Common myeloid progenitor, CD34-positive (primary cell): ENCODE measurements around the gene CCNT1.
"Not testable (repeated sequence)": the region's sequence is repeated elsewhere in the genome, so short reads cannot be mapped to it uniquely, and the experiment has no call there.

Experiments
- CTCF ChIA-PET: fragments of 350-600 bp; sonication (Branson Sonifier 250); formaldehyde crosslinking; loops from one replicate; lab custom pipeline; 2021; ENCODE audit warnings: antibody characterized with exemption; lab: Charles Lee
- POLR2A ChIA-PET: fragments of 350-600 bp; sonication (Branson Sonifier 250); formaldehyde crosslinking; loops from one replicate; lab custom pipeline; 2021; ENCODE audit warnings: antibody characterized with exemption; lab: Charles Lee
- DNase-seq, 3 donors: peaks; one replicate each; pipeline versions ENCODE4 v3.0.0 to v3.0.0-alpha.2; 2013
- H3K27ac ChIP-seq, 2 experiments: 1 replicate in 1 of 2; 2 replicates in 1 of 2; pipeline ENCODE4 v1.7.0; 2013; ENCODE audit warnings: inconsistent platforms in 2 of 2, low read length in 2 of 2, mild to moderate bottlenecking in 2 of 2, low read depth in 1 of 2, moderate library complexity in 1 of 2; ENCODE audit not compliant: severe bottlenecking in 2 of 2, insufficient read depth in 1 of 2, poor library complexity in 1 of 2
- H3K27me3 ChIP-seq, 5 experiments: replicated peaks in 2 of 5; 1 replicate in 3 of 5; 2 replicates in 2 of 5; pipeline versions ENCODE4 v1.6.1 to v1.7.0; 2013; ENCODE audit warnings: low read length in 4 of 5, mild to moderate bottlenecking in 2 of 5, moderate library complexity in 2 of 5, inconsistent platforms in 1 of 5; ENCODE audit not compliant: insufficient read depth in 5 of 5, control insufficient read depth in 4 of 5
- H3K36me3 ChIP-seq, 4 experiments: 1 replicate in 2 of 4; 2 replicates in 2 of 4; pipeline versions ENCODE4 v1.6.1 to v1.7.0; 2013; ENCODE audit warnings: low read length in 3 of 4, control low read depth in 1 of 4, mild to moderate bottlenecking in 1 of 4; ENCODE audit not compliant: control insufficient read depth in 4 of 4, insufficient read depth in 4 of 4
- H3K4me1 ChIP-seq, 4 experiments: 1 replicate in 3 of 4; 2 replicates in 1 of 4; pipeline versions ENCODE4 v1.6.1 to v1.7.1; 2013; ENCODE audit warnings: low read length in 3 of 4, mild to moderate bottlenecking in 3 of 4, control low read depth in 1 of 4, inconsistent platforms in 1 of 4, moderate library complexity in 1 of 4; ENCODE audit not compliant: control insufficient read depth in 4 of 4, insufficient read depth in 4 of 4; ENCODE audit errors: control extremely low read depth in 1 of 4
- H3K4me3 ChIP-seq, 7 experiments: 1 replicate in 4 of 7; 2 replicates in 3 of 7; pipeline versions ENCODE4 v1.5.1 to v1.7.0; 2013; ENCODE audit warnings: mild to moderate bottlenecking in 7 of 7, low read length in 6 of 7, moderate library complexity in 6 of 7, inconsistent platforms in 2 of 7, low read depth in 2 of 7, control low read depth in 1 of 7; ENCODE audit not compliant: insufficient read depth in 4 of 7, control insufficient read depth in 1 of 7; ENCODE audit errors: extremely low read depth in 1 of 7
- H3K9me3 ChIP-seq, 5 experiments: 1 replicate in 4 of 5; 2 replicates in 1 of 5; pipeline versions ENCODE4 v1.6.1 to v1.7.1; 2013; ENCODE audit warnings: low read length in 4 of 5, mild to moderate bottlenecking in 2 of 5, inconsistent platforms in 1 of 5, low read depth in 1 of 5, moderate library complexity in 1 of 5; ENCODE audit not compliant: control insufficient read depth in 4 of 5, insufficient read depth in 2 of 5; ENCODE audit errors: control extremely low read depth in 1 of 5
- WGBS: methylation state at CpG from one replicate; pipeline ENCODE4 v1.1.5; 2013; ENCODE audit not compliant: insufficient coverage; 5-methylcytosine and 5-hydroxymethylcytosine counted together

The CCNT1 gene

DNA sequence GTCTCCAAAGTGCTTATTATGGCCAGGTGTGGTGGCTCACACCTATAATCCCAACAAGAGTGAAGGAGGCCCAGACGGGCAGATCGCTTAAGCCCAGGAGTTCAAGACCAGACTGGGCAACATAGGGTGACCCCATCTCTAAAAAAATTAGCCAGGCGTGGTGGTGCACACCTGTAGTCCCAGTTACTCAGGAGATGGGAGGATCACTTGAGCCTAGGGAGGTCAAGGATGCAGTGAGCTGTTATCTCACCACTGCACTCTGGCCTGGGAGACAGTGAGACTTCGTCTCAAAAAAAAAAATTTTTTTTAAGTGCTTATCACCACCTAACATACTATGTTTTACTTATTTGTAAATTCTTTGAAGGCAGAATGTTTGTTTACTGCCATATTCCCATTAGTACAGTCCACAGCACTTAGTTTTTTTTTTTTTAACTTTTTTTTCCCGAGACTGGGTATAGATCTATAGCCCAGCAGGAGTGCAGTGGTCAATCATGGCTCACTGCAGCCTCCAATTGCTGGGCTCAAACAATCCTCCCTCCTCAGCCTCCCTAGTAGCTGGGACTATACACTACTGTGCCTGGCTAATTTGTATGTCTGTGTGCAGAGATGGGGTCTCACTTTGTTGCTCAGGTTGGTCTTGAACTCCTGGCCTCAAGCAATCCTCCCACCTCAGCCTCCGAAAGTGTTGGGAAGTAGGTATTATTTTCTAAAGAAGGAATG, 29.7 kb downstream of the CCNT1 start:
- ChIA-PET POLR2A (no interaction called here), CTCF (no interaction called here)
- H3K27ac ChIP-seq = no peak overlapping the region
- H3K9me3 ChIP-seq = no peaks in the 10 kb centered on the region
- H3K4me1 ChIP-seq = no peaks in the 10 kb centered on the region
- H3K36me3 ChIP-seq = peaks cover 1 to 29% (median 17%) of the 10 kb centered on the region in 4 experiments
- DNase-seq = peak in 1 of 3 donors; percentile 18
- WGBS = 96% methylated on average over 3 of the region's 6 CpGs
- no peak overlapping the region for H3K4me3 ChIP-seq
- no peaks in the 10 kb centered on the region for H3K27me3 ChIP-seq

DNA sequence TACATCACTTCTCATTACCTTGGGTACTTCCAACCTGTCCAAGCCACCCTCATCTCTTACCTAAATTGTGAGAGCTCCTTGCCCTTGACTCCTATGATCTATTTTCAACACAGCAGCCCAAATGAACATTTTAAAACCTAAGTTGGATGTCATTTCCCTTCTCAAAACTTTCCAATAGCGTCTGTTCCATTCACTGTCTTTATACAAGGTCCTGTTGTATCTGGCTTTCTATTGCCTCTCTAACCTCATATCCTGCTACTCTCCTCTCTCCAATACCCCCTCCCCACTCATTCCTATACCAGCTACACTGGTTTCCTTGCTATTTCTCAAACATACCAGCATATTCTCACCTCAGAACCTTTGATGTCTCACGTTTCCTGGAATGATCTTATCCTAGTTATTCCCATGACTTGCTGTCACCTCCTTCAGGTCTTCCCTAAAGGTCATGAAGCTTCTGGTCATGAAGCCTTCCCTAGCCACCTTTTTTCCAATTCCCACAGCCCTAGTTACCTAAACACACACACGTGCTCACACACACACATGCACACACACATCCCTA, 30.4 kb downstream of the CCNT1 start:
- peaks cover 0 to 23% (median 14%) of the 10 kb centered on the region in 4 experiments for H3K36me3 ChIP-seq
- no peak for DNase-seq
- POLR2A ChIA-PET = no interaction called here
- no peak overlapping the region for H3K27ac ChIP-seq
- CTCF ChIA-PET = interaction anchor here (0.9 kb wide), 1 partner anchor 20 kb away, joined by 3 read pairs; no protein-coding TSS in a partner anchor
- 76% methylated on average over 2 of the region's 3 CpGs for WGBS
- H3K9me3 ChIP-seq = no peaks in the 10 kb centered on the region
- peaks cover 0 to 4% (median 3%) of the 10 kb centered on the region in 4 experiments for H3K4me1 ChIP-seq
- no peaks in the 10 kb centered on the region for H3K27me3 ChIP-seq
- no peak overlapping the region for H3K4me3 ChIP-seq

DNA sequence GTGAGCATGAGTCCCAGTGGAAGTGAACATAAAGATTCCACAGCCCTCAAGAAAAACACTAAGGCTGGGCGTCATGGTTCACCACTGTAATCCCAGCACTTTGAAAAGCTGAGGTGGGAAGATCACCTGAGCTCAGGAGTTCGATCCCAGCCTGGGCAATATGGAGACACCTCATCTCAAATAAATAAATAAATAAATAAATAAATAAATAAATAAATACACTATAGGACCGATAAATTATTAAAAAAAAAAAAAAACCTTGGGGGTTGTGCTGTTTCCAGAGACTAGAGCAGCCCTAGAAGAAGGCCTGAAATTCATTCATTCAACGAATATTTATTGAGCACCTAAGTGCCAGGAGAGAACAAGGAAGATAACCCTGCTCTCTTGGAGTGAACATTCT, 33.0 kb downstream of the CCNT1 start:
- no peaks in the 10 kb centered on the region for H3K9me3 ChIP-seq
- no peaks in the 10 kb centered on the region for H3K27me3 ChIP-seq
- H3K36me3 ChIP-seq = peaks cover 4 to 19% (median 12%) of the 10 kb centered on the region in 4 experiments
- no peak overlapping the region for H3K27ac ChIP-seq
- peaks cover 6 to 28% (median 20%) of the 10 kb centered on the region in 4 experiments for H3K4me1 ChIP-seq
- CTCF ChIA-PET = interaction anchor here (2.3 kb wide), 1 partner anchor 8 kb away, joined by 8 read pairs; no protein-coding TSS in a partner anchor
- POLR2A ChIA-PET = interaction anchor here (2.0 to 2.7 kb wide), 2 partner anchors 7 to 32 kb away, joined by 8 to 15 read pairs; partner anchors contain the start of gene CCNT1
- DNase-seq = no peak
- no peak overlapping the region for H3K4me3 ChIP-seq
- WGBS = 100% methylated on average over 1 of the region's 4 CpGs

DNA sequence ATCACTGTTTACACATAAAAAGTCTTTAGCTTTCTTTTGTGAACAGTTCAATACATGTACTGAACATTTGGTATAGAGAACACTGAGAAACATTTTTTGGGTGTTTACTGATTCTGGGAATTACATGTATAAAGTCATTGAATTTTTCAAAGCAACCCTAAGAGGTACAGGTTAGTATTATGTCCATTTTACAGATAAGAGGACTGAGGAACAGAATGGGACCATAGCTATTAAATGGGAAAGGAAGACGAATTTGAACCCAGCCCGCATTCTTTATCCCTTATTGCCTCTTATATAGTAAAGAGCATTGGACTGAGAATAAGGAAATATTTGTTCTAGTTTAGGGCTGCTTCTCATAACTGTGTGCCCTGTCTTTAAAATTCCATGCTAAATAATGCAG, 33.6 kb downstream of the CCNT1 start:
- no CpG with 5 or more reads among the region's 2 CpGs for WGBS
- no peak for DNase-seq
- no peak overlapping the region for H3K27ac ChIP-seq
- no peaks in the 10 kb centered on the region for H3K27me3 ChIP-seq
- ChIA-PET POLR2A (interaction anchor here (1.0 to 2.7 kb wide), 3 partner anchors 8 to 33 kb away, joined by 4 to 15 read pairs (median 8); partner anchors contain the start of gene CCNT1), CTCF (interaction anchor here (2.3 kb wide), 1 partner anchor 8 kb away, joined by 8 read pairs; no protein-coding TSS in a partner anchor)
- peaks cover 7 to 30% (median 24%) of the 10 kb centered on the region in 4 experiments for H3K4me1 ChIP-seq
- H3K4me3 ChIP-seq = peak overlapping the region; percentile 60 to 100 (median 98)
- no peaks in the 10 kb centered on the region for H3K9me3 ChIP-seq
- peaks cover 3 to 25% (median 12%) of the 10 kb centered on the region in 4 experiments for H3K36me3 ChIP-seq

DNA sequence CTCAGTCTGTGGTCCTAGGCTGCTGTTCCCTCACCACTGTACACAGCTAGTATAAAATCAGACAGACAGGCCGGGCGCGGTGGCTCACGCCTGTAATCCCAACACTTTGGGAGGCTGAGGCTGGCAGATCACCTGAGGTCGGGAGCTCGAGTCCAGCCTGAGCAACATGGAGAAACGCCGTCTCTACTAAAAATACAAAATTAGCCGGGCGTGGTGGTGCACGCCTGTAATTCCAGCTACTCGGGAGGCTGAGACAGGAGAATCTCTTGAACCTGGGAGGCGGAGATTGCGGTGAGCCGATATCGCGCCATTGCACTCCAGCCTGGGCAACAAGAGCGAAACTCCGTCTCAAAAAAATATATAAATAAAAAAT, 34.0 kb downstream of the CCNT1 start:
- peak overlapping the region in 1 of 2 experiments; percentile 96 for H3K27ac ChIP-seq
- H3K27me3 ChIP-seq = not testable (repeated sequence)

DNA sequence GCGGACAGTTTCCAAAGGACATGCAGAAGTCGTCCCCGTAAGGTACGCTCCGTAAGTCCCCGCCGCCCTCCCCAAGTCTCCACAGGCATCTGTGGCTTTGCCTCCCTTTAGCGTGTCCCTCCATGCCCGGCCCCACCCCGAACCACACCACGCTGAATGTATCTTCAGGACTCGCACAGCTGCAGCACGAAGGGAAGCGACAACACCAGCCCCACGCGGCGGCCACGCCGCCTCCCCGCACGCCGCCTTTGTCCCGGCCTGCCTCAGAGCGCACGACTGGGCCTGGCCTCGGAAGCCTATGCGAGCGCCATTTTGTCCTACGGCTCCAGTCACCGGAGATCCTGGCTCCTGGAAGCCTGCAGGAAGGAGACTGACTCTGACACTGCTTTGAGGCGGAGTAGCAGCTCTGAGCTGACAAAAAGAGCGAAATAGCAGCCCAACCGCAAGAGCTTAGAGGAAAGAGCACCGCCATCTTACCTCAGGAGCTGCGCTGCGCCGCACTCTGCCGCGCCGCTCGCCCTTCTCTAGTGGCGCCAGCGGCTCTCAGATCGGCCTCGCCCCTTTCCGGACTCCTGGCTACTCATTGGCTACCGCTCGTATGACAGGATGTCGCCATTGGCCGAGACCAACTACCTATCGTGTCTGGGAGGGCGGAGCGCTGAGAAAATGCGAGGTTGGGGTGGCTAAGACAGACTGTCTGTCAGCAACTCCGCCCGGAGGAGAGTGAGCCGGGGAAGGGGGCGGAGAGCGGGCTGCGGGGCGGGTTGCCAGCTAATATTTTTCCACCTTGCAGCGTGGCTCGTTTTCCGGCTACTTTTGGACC, 34.6 kb downstream of the CCNT1 start, which contains the start of gene KANSL2:
TSS of gene KANSL2 (minus strand) at position 529 of the 823 bp plus-strand sequence. CDS start 606 bp downstream, outside the sequence.
- Histone ChIP-seq H3K4me1 (peaks cover 10 to 36% (median 26%) of the 10 kb centered on the region in 4 experiments), H3K9me3 (no peaks in the 10 kb centered on the region)
- POLR2A ChIA-PET = interaction anchor here (0.6 to 2.7 kb wide), 7 partner anchors 9 to 374 kb away, joined by 3 to 15 read pairs (median 4); partner anchors contain the start of gene CCNT1

More for the DNA sequence above, 34.0 kb downstream of the CCNT1 start:
- peaks cover 10 to 33% (median 25%) of the 10 kb centered on the region in 4 experiments for H3K4me1 ChIP-seq
- not testable (repeated sequence) for DNase-seq, H3K9me3 ChIP-seq
- peaks cover 4 to 29% (median 13%) of the 10 kb centered on the region in 4 experiments for H3K36me3 ChIP-seq
- WGBS = 0% methylated on average over 8 of the region's 19 CpGs
- ChIA-PET CTCF (interaction anchor here (0.6 to 2.3 kb wide), 6 partner anchors 9 to 753 kb away, joined by 3 to 8 read pairs (median 4); no protein-coding TSS in a partner anchor), POLR2A (interaction anchor here (0.6 to 2.7 kb wide), 6 partner anchors 8 to 373 kb away, joined by 3 to 15 read pairs (median 4); partner anchors contain the start of gene CCNT1)
- peak overlapping the region; percentile 60 to 100 (median 98) for H3K4me3 ChIP-seq

More for the DNA sequence above, 34.6 kb downstream of the CCNT1 start, which contains the start of gene KANSL2:
- Histone ChIP-seq H3K27me3 (no peaks in the 10 kb centered on the region), H3K27ac (peak within 1 kb of the TSS; percentile 94 to 96), H3K4me3 (peak within 1 kb of the TSS; percentile 66 to 100 (median 98)), H3K36me3 (peaks cover 7 to 34% (median 18%) of the 10 kb centered on the region in 4 experiments)
- peak; percentile 98 to 99 (median 99) for DNase-seq
- CTCF ChIA-PET = interaction anchor here (0.6 to 2.3 kb wide), 6 partner anchors 9 to 753 kb away, joined by 3 to 8 read pairs (median 4); no protein-coding TSS in a partner anchor
- under 1% methylated on average over 63 of the region's 64 CpGs for WGBS
